Lower lobe of right lung (tissue), 2 donors: ENCODE measurements around the gene GNAT1. TPM values are rescaled to one million over a fixed set of nuclear protein-coding genes. Genes with fewer than 3 reads are reported as not detected.
A peak's percentile ranks its signal among the peaks of the same experiment; 100 is the strongest.

Source experiments
- ATAC-seq, 2 donors: fragments of 200-7000 bp; cut with Tn5 transposase; one replicate each; pipeline ENCODE4 v1.9.1; 2020 to 2022; ENCODE audit warnings: mild to moderate bottlenecking in 2 of 2, moderate library complexity in 2 of 2
- DNase-seq: peaks from one replicate; pipeline ENCODE4 v3.0.0-alpha.2; 2020
- H3K27ac ChIP-seq: fragments of 200-600 bp; one replicate; pipeline ENCODE4 v1.8.0; 2022
- H3K27me3 ChIP-seq: fragments of 200-600 bp; one replicate; pipeline ENCODE4 v1.8.0; 2022; ENCODE audit warnings: low read depth
- H3K36me3 ChIP-seq: fragments of 200-600 bp; one replicate; pipeline ENCODE4 v1.8.0; 2022; ENCODE audit warnings: mild to moderate bottlenecking
- H3K4me1 ChIP-seq: fragments of 200-600 bp; one replicate; pipeline ENCODE4 v1.8.0; 2022
- H3K4me3 ChIP-seq: fragments of 200-600 bp; one replicate; pipeline ENCODE4 v1.8.0; 2022; ENCODE audit warnings: mild to moderate bottlenecking
- H3K9me3 ChIP-seq: fragments of 200-600 bp; one replicate; pipeline ENCODE4 v1.8.0; 2022
- CTCF ChIP-seq: fragments of 200-600 bp; IDR thresholded peaks from one replicate; pipeline ENCODE4 v1.8.0; 2022; ENCODE audit warnings: antibody characterized with exemption, mild to moderate bottlenecking
- intact Hi-C: fragments of 100-400 bp; cut with DNase I; formaldehyde crosslinking; loops from one replicate; pipeline ENCODE4 v1.11.0; 2022
- total RNA-seq: library from RNA; stranded (reverse); fragmentation: NEBNext Ultra II Directional; extraction: Animal tissue kit (Norgen Biotek cat#: 25700); gene quantifications from one replicate; pipeline ENCODE4 v1.2.1, GENCODE V29; 2021
- donor health status: DM: no; HTN: yes; CAD: no; lungs with severe emphysema.

GNAT1 gene
- total RNA-seq, 1 donor from 2014 or later = not detected

- intact Hi-C loops = no loop called here
- no peak overlapping the region for H3K27ac ChIP-seq
- H3K4me3 ChIP-seq = no peak overlapping the region
- no peaks in the 10 kb centered on the region for H3K9me3 ChIP-seq
- no peak for ATAC-seq
- no peak for DNase-seq
- TF ChIP-seq CTCF = no peak
- H3K4me1 ChIP-seq = peaks cover 8% of the 10 kb centered on the region
- no peaks in the 10 kb centered on the region for H3K27me3 ChIP-seq
- H3K36me3 ChIP-seq = no peaks in the 10 kb centered on the region
These were observed 41.0 kb upstream of the GNAT1 start for GRCh38 chr3:50150404-50150750.

- Histone ChIP-seq H3K4me3 (no peak overlapping the region), H3K27ac (no peak overlapping the region), H3K36me3 (no peaks in the 10 kb centered on the region), H3K4me1 (peaks cover 14% of the 10 kb centered on the region), H3K9me3 (no peaks in the 10 kb centered on the region), H3K27me3 (peaks cover 6% of the 10 kb centered on the region)
- intact Hi-C loops = no loop called here
- DNase-seq (no peak), ATAC-seq (no peak)
- TF ChIP-seq CTCF = no peak
These were observed 40.3 kb upstream of the GNAT1 start for GRCh38 chr3:50150863-50151686.

DNA sequence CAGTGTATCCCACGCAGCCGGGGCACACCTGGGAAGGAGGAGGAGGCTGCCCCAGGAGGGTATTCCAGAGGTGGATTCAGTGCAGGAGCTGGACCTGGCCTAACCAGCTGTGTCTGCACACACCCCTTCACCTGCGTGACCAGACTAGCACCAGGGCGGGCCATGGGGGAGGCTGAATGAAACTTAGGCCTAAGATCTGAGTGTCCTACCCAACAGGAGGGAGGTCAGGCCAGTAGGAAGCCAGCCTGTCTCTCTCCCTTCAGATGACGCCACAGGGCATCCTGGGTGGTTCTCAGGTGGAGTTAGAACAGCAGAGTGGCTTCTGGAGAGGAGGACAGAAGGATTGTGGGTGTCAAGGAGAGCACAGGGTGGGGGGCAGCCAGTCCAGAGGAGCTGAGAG is 39.7 kb upstream of the GNAT1 start:
- no peak for ATAC-seq
- H3K36me3 ChIP-seq = no peaks in the 10 kb centered on the region
- no peak for DNase-seq
- no peak for TF ChIP-seq CTCF
- H3K27ac ChIP-seq = no peak overlapping the region
- intact Hi-C loops = no loop called here
- H3K4me1 ChIP-seq = peaks cover 15% of the 10 kb centered on the region
- no peaks in the 10 kb centered on the region for H3K9me3 ChIP-seq
- no peak overlapping the region for H3K4me3 ChIP-seq
- peaks cover 12% of the 10 kb centered on the region for H3K27me3 ChIP-seq

- no peak for ATAC-seq
- Histone ChIP-seq H3K27ac (no peak overlapping the region), H3K9me3 (no peaks in the 10 kb centered on the region), H3K4me1 (peaks cover 31% of the 10 kb centered on the region), H3K36me3 (no peaks in the 10 kb centered on the region), H3K27me3 (peaks cover 12% of the 10 kb centered on the region), H3K4me3 (peak overlapping the region; percentile 63)
- no peak for TF ChIP-seq CTCF
- intact Hi-C loops = no loop called here
- DNase-seq = no peak
These were observed 37.5 kb upstream of the GNAT1 start for GRCh38 chr3:50153782-50154475.

GRCh38 chr3:50154476-50154839 is 37.0 kb upstream of the GNAT1 start:
- Histone ChIP-seq H3K4me3 (peak overlapping the region; percentile 63), H3K36me3 (no peaks in the 10 kb centered on the region), H3K4me1 (peaks cover 36% of the 10 kb centered on the region), H3K9me3 (no peaks in the 10 kb centered on the region), H3K27ac (no peak overlapping the region), H3K27me3 (peaks cover 12% of the 10 kb centered on the region)
- intact Hi-C loops = no loop called here
- DNase-seq = peak; percentile 66
- TF ChIP-seq CTCF = peak; percentile 39
- peak; percentile 46 to 53 for ATAC-seq
